B cell (primary cell): Measurements from ENCODE around the gene RNF114. TPM values are rescaled to one million over a fixed set of nuclear protein-coding genes. Genes with fewer than 3 reads are reported as not detected.

Experiments
- ATAC-seq: fragments of 200-7000 bp; cut with Tn5 transposase; one replicate; pipeline ENCODE4 v1.10.0; 2021; ENCODE audit warnings: low read depth, mild to moderate bottlenecking, moderate number of reproducible peaks, moderate library complexity
- CTCF ChIA-PET: fragments of 350-600 bp; sonication (Branson Sonifier 250); formaldehyde crosslinking; loops from one replicate; lab custom pipeline; 2021; ENCODE audit warnings: antibody characterized with exemption, inconsistent platforms; lab: Charles Lee
- POLR2A ChIA-PET: fragments of 350-600 bp; sonication (Branson Sonifier 250); formaldehyde crosslinking; loops from one replicate; lab custom pipeline; 2021; ENCODE audit warnings: antibody characterized with exemption; lab: Charles Lee
- DNase-seq: peaks from one replicate; pipeline ENCODE4 v3.0.0; 2013
- H2AFZ ChIP-seq: 2 replicates; pipeline ENCODE4 v1.6.1; 2012; ENCODE audit warnings: mild to moderate bottlenecking, low read depth, low read length; ENCODE audit not compliant: insufficient read depth, poor library complexity, severe bottlenecking
- H3K27ac ChIP-seq, 2 donors: 1 replicate in 1 of 2; 2 replicates in 1 of 2; pipeline ENCODE4 v1.5.1; 2012 to 2013; ENCODE audit warnings: low read length in 2 of 2, mild to moderate bottlenecking in 2 of 2, moderate library complexity in 1 of 2
- H3K27me3 ChIP-seq, 4 experiments: fragments of 200-600 bp in 1 of 4; sonication (generic) in 1 of 4; replicated peaks in 1 of 4; 1 replicate in 2 of 4; 2 replicates in 2 of 4; pipeline versions ENCODE4 v1.6.1 to v1.7.0; 2013 to 2016; ENCODE audit warnings: low read length in 3 of 4, mild to moderate bottlenecking in 2 of 4, mixed read lengths in 1 of 4, moderate library complexity in 1 of 4; ENCODE audit not compliant: insufficient read depth in 4 of 4, control insufficient read depth in 3 of 4; ENCODE audit errors: control extremely low read depth in 1 of 4
- H3K36me3 ChIP-seq, 2 experiments: replicated peaks in 1 of 2; 1 replicate in 1 of 2; 2 replicates in 1 of 2; pipeline versions ENCODE4 v1.6.1 to v1.7.1; 2013; ENCODE audit warnings: low read length in 1 of 2; ENCODE audit not compliant: insufficient read depth in 2 of 2, control insufficient read depth in 1 of 2; ENCODE audit errors: control extremely low read depth in 1 of 2, extremely low read depth in 1 of 2
- H3K4me1 ChIP-seq, 2 donors: fragments of 200-600 bp in 1 of 2; sonication (generic) in 1 of 2; 1 replicate in 1 of 2; 2 replicates in 1 of 2; pipeline versions ENCODE4 v1.5.1 to v1.6.1; 2013 to 2017; ENCODE audit warnings: low read length in 2 of 2; ENCODE audit not compliant: control insufficient read depth in 2 of 2, insufficient read depth in 2 of 2
- H3K4me2 ChIP-seq: replicated peaks from 2 replicates; pipeline ENCODE3; 2012; ENCODE audit warnings: mild to moderate bottlenecking, low read depth, low read length; ENCODE audit not compliant: poor library complexity, severe bottlenecking
- H3K4me3 ChIP-seq, 5 experiments: fragments of 200-600 bp in 1 of 5; sonication (generic) in 1 of 5; 1 replicate in 3 of 5; 2 replicates in 2 of 5; pipeline versions ENCODE4 v1.5.1 to v1.7.0; 2011 to 2016; ENCODE audit warnings: low read length in 4 of 5, mild to moderate bottlenecking in 4 of 5, low read depth in 2 of 5, control low read depth in 1 of 5, moderate library complexity in 1 of 5; ENCODE audit not compliant: insufficient read depth in 1 of 5; ENCODE audit errors: control extremely low read depth in 1 of 5, extremely low read depth in 1 of 5
- H3K79me2 ChIP-seq: fragments of 200-600 bp; sonication (generic); one replicate; pipeline ENCODE4 v1.6.0; 2016; ENCODE audit warnings: low read length; ENCODE audit not compliant: control insufficient read depth, insufficient read depth
- H3K9ac ChIP-seq: fragments of 200-600 bp; sonication (generic); 2 replicates; pipeline ENCODE4 v1.6.1; 2017; ENCODE audit warnings: mild to moderate bottlenecking, low read length, moderate library complexity
- H3K9me3 ChIP-seq, 3 donors: one replicate each; pipeline versions ENCODE4 v1.6.1 to v1.7.1; 2013; ENCODE audit warnings: low read length in 2 of 3; ENCODE audit not compliant: control insufficient read depth in 2 of 3, insufficient read depth in 1 of 3; ENCODE audit errors: control extremely low read depth in 1 of 3
- H4K20me1 ChIP-seq: 2 replicates; pipeline ENCODE4 v1.6.0; 2012; ENCODE audit warnings: mild to moderate bottlenecking, low read length; ENCODE audit not compliant: insufficient read depth, control insufficient read depth, poor library complexity, severe bottlenecking
- H3K27ac Mint-ChIP-seq: one replicate; pipeline ENCODE4 v1.8.0; 2021; ENCODE audit warnings: mixed read lengths
- H3K27me3 Mint-ChIP-seq: one replicate; pipeline ENCODE4 v1.8.0; 2021; ENCODE audit warnings: mixed read lengths
- H3K4me1 Mint-ChIP-seq: one replicate; pipeline ENCODE4 v1.8.0; 2021; ENCODE audit warnings: mixed read lengths
- H3K4me3 Mint-ChIP-seq: one replicate; pipeline ENCODE4 v1.8.0; 2021; ENCODE audit warnings: mixed read lengths
- H3K9me3 Mint-ChIP-seq: one replicate; pipeline ENCODE4 v1.8.0; 2022; ENCODE audit warnings: mixed read lengths; ENCODE audit not compliant: insufficient read depth
- EZH2 ChIP-seq: IDR thresholded peaks from 2 replicates; pipeline ENCODE4 v1.6.1; 2012; ENCODE audit warnings: borderline replicate concordance, low read depth, mild to moderate bottlenecking, moderate library complexity, low read length; ENCODE audit not compliant: insufficient read depth, poor library complexity, severe bottlenecking
- WGBS: methylation state at CpG from one replicate; pipeline ENCODE4 v1.1.5; 2013; ENCODE audit warnings: missing lambda C conversion rate; ENCODE audit not compliant: insufficient coverage; 5-methylcytosine and 5-hydroxymethylcytosine counted together
- intact Hi-C: fragments of 100-400 bp; cut with micrococcal nuclease; formaldehyde crosslinking; loops from one replicate; pipeline ENCODE4 v1.10.0; 2022
- polyA plus RNA-seq: library from polyadenylated mRNA; depleted of rRNA; stranded (reverse); fragments of >200 nt; gene quantifications from 2 replicates; pipeline ENCODE4 v1.2.3, GENCODE V29; 2012
- total RNA-seq, 2 donors: library from RNA; stranded (reverse); fragments of 120-200 nt in 1 of 2; gene quantifications; 1 replicate in 1 of 2; 2 replicates in 1 of 2; pipeline versions ENCODE4 v1.2.3 to v1.2.4, GENCODE V29; 2013 to 2022
- TF ChIP-seq, protein P1 (sequence below): fragments of 200-600 bp; IDR thresholded peaks from one replicate; pipeline ENCODE4 v1.8.0; 2022; ENCODE audit warnings: antibody characterized with exemption, mild to moderate bottlenecking

RNF114 gene
- total and polyA plus RNA-seq, 2 donors (not counting 1 experiment from before 2014, with no cell fraction given): 81.7 to 117 TPM

DNA sequence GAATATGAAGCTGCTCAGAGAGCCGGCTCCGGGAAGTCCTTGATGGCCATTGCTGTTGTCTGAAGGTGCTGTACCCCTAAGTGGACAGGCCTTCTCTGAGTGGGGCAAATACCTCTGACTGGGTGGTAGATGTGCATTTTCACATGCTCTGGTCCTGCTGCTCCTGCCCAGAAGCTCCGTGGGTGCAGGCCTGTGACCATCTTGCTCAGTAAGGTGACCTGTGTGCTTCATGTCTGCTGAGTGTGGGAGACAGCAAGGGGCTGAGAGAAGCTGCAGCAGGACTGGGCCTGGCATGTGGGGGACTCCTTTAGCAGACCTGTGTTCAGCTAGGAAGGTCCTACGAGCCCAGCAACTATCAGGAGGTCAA, 25.9 kb upstream of the RNF114 start:
- H3K27me3 Mint-ChIP-seq: no peaks in the 10 kb centered on the region
- Histone ChIP-seq H3K4me1 (peaks cover 12 to 17% of the 10 kb centered on the region in 2 donors), H3K4me2 (no peak overlapping the region), H3K4me3 (no peak overlapping the region), H2AFZ (no peak overlapping the region), H4K20me1 (peaks cover 24% of the 10 kb centered on the region), H3K36me3 (peaks cover 0 to 27% of the 10 kb centered on the region in 2 experiments), H3K27me3 (no peaks in the 10 kb centered on the region), H3K79me2 (peaks cover 70% of the 10 kb centered on the region), H3K9ac (no peak overlapping the region), H3K9me3 (no peaks in the 10 kb centered on the region), H3K27ac (no peak overlapping the region)
- WGBS: 93% methylated on average over 3 of the region's 4 CpGs
- intact Hi-C loops: loop anchor here (10.0 kb wide), 1 partner anchor 196 kb away; the partner anchor contains the start of gene B4GALT5
- CTCF ChIA-PET: interaction anchor here (0.6 to 1.7 kb wide), 4 partner anchors 11 to 368 kb away, joined by 3 to 5 read pairs (median 4); no protein-coding TSS in a partner anchor
- no peaks in the 10 kb centered on the region for H3K9me3 Mint-ChIP-seq
- POLR2A ChIA-PET: no interaction called here
- no peak overlapping the region for H3K27ac Mint-ChIP-seq
- peaks cover 20% of the 10 kb centered on the region for H3K4me1 Mint-ChIP-seq
- ATAC-seq: no peak
- no peak overlapping the region for H3K4me3 Mint-ChIP-seq
- DNase-seq: no peak
- TF ChIP-seq, protein P1, sequence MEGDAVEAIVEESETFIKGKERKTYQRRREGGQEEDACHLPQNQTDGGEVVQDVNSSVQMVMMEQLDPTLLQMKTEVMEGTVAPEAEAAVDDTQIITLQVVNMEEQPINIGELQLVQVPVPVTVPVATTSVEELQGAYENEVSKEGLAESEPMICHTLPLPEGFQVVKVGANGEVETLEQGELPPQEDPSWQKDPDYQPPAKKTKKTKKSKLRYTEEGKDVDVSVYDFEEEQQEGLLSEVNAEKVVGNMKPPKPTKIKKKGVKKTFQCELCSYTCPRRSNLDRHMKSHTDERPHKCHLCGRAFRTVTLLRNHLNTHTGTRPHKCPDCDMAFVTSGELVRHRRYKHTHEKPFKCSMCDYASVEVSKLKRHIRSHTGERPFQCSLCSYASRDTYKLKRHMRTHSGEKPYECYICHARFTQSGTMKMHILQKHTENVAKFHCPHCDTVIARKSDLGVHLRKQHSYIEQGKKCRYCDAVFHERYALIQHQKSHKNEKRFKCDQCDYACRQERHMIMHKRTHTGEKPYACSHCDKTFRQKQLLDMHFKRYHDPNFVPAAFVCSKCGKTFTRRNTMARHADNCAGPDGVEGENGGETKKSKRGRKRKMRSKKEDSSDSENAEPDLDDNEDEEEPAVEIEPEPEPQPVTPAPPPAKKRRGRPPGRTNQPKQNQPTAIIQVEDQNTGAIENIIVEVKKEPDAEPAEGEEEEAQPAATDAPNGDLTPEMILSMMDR: no peak
- no peak for TF ChIP-seq EZH2

DNA sequence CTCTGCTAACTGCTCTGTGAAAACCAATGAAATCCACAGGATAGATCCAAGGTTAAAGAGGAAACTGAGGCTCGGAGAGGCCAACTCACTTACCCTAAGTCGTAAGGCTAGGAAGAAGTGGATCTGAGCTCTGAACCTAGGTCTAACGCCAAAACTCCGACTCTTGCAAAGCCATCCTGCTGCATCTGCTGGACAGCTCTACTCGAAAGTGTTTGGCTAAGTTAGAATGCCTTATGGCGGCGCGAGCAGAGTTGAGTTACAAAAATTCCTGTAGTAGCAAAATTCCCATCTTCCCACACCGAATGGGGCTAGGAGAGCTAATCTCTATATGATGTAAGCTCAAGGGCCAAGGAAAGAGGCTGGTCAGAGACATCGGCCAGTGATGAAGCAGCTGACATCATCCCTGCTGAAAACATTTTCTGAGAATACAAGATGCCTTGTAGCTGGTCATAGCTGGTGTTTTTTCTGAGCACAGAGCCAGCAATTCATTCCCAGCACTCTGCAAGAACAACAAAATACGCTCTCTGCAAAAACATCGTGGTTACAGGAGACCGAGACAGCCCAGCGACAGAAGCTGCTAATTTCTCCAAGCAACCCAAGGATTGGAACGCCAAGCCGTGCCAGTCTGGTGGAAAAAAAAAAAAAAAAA, 22.7 kb upstream of the RNF114 start:
- Histone ChIP-seq H3K4me2 (no peak overlapping the region), H3K27me3 (no peaks in the 10 kb centered on the region), H3K4me1 (peaks cover 12 to 26% of the 10 kb centered on the region in 2 donors), H3K9me3 (no peaks in the 10 kb centered on the region), H4K20me1 (peaks cover 17% of the 10 kb centered on the region), H2AFZ (no peak overlapping the region), H3K9ac (no peak overlapping the region), H3K79me2 (peaks cover 73% of the 10 kb centered on the region), H3K4me3 (no peak overlapping the region), H3K27ac (no peak overlapping the region), H3K36me3 (peaks cover 0 to 1% of the 10 kb centered on the region in 2 experiments)
- ChIA-PET CTCF (interaction anchor here (0.7 to 2.3 kb wide), 9 partner anchors 12 to 303 kb away, joined by 3 to 7 read pairs (median 4); partner anchors contain the start of gene RNF114), POLR2A (no interaction called here)
- peaks cover 31% of the 10 kb centered on the region for H3K4me1 Mint-ChIP-seq
- no peak overlapping the region for H3K27ac Mint-ChIP-seq
- DNase-seq (no peak), ATAC-seq (no peak)
- TF ChIP-seq, protein P1: no peak
- no peak for TF ChIP-seq EZH2
- 99% methylated on average over 11 of the region's 16 CpGs for whole genome bisulfite sequencing
- intact Hi-C loops: loop anchor here (2.0 to 10.0 kb wide), 3 partner anchors 199 to 817 kb away; partner anchors contain the start of genes B4GALT5, PARD6B and UBE2V1
- H3K4me3 Mint-ChIP-seq: peak overlapping the region; percentile 56
- no peaks in the 10 kb centered on the region for H3K27me3 Mint-ChIP-seq
- H3K9me3 Mint-ChIP-seq: no peaks in the 10 kb centered on the region
